CD4-positive, alpha-beta T cell treated with Interleukin-4 for 1 hour (primary cell): ENCODE results near the gene DCK.
"Not testable (repeated sequence)": the region's sequence is repeated elsewhere in the genome, so short reads cannot be mapped to it uniquely, and the experiment has no call there.

Experiments used
- DNase-seq, 2 donors: peaks; one replicate each; pipeline ENCODE4 v3.0.0-alpha.2; 2020 to 2022

Gene DCK

GRCh38 chr4:70993181-70994068 lies at the start of gene DCK:
DCK (plus strand) TSS chr4:70993649; CDS start chr4:70993836, 187 bp downstream.
- DNase-seq, result peak; percentile 83 to 85

GRCh38 chr4:70945046-70945445 lies 48.4 kb upstream of the DCK start:
- no peak for DNase-seq

GRCh38 chr4:70945452-70946055 lies 47.9 kb upstream of the DCK start:
- no peak for DNase-seq

GRCh38 chr4:70946939-70947338 lies 46.5 kb upstream of the DCK start:
- DNase-seq, result no peak

- no peak for DNase-seq
Observed at GRCh38 chr4:70948665-70949260, 44.7 kb upstream of the DCK start.

- no peak for DNase-seq
Observed at GRCh38 chr4:70954032-70954431, 39.4 kb upstream of the DCK start.

- no peak for DNase-seq
Observed at GRCh38 chr4:70956549-70957210, 36.8 kb upstream of the DCK start.

GRCh38 chr4:70958681-70959080 lies 34.8 kb upstream of the DCK start:
- no peak for DNase-seq

- no peak for DNase-seq
Observed at GRCh38 chr4:70969076-70969475, 24.4 kb upstream of the DCK start.

- no peak for DNase-seq
Observed at GRCh38 chr4:70976252-70976651, 17.2 kb upstream of the DCK start.

GRCh38 chr4:70979445-70980008 lies 13.9 kb upstream of the DCK start:
- DNase-seq, result no peak

GRCh38 chr4:70980196-70980595 lies 13.3 kb upstream of the DCK start:
- no peak for DNase-seq

GRCh38 chr4:70984106-70984505 lies 9.3 kb upstream of the DCK start:
- no peak for DNase-seq

- DNase-seq, result peak in 1 of 2 donors; percentile 45
Observed at GRCh38 chr4:70984589-70984988, 8.9 kb upstream of the DCK start.

GRCh38 chr4:70991596-70991995 lies 1.9 kb upstream of the DCK start:
- no peak for DNase-seq

GRCh38 chr4:70992391-70992881 lies 1.0 kb upstream of the DCK start:
- no peak for DNase-seq

GRCh38 chr4:70994069-70994366 lies 569 bp downstream of the DCK start:
- DNase-seq, result no peak

GRCh38 chr4:70994387-70995099 lies 1.1 kb downstream of the DCK start:
- no peak for DNase-seq

- no peak for DNase-seq
Observed at GRCh38 chr4:70996018-70996360, 2.5 kb downstream of the DCK start.

GRCh38 chr4:70997036-70997435 lies 3.6 kb downstream of the DCK start:
- no peak for DNase-seq

- DNase-seq, result no peak
Observed at GRCh38 chr4:70997546-70997945, 4.1 kb downstream of the DCK start.

- DNase-seq, result not testable (repeated sequence)
Observed at GRCh38 chr4:70999639-71000038, 6.2 kb downstream of the DCK start.

GRCh38 chr4:71001363-71001762 lies 7.9 kb downstream of the DCK start:
- DNase-seq, result not testable (repeated sequence)
